NOMO-1 (cell line): ENCODE results near the gene SRSF4.
"Not testable (repeated sequence)": the region's sequence is repeated elsewhere in the genome, so short reads cannot be mapped to it uniquely, and the experiment has no call there.

Source experiments
- DNase-seq, 2 experiments: peaks; one replicate each; lab custom pipeline; 2025; ENCODE audit not compliant: unreplicated experiment in 2 of 2; lab: John Stamatoyannopoulos, UW

The SRSF4 gene

DNA sequence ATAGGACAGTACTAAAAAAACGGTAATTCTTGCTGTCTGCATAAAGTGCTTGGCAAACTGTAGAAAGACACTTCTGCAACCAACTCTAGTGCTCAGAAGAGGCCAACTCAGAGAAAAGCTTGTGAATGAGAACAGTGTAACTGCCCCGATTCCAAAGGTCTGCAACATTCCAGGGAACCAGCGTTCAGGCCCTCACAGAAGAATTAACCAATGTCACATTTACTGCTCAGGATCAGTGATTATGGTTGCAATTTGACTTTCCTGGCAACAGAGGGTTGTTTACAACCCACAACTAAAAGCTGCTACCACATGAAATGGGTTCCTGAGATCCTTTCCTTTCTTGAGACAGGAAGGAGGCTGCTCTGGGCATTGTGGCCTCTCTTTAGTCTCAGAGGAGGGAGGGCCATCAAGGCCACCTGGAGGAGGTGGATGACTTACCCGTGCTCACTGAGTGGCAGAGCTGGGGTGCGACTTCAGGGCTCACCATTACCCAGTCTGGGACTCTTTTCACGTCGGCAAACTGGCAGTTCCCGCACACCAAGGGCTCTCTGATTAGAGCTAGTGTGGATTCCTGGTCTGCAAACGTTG lies 15.3 kb downstream of the SRSF4 start:
- no peak for DNase-seq

DNA sequence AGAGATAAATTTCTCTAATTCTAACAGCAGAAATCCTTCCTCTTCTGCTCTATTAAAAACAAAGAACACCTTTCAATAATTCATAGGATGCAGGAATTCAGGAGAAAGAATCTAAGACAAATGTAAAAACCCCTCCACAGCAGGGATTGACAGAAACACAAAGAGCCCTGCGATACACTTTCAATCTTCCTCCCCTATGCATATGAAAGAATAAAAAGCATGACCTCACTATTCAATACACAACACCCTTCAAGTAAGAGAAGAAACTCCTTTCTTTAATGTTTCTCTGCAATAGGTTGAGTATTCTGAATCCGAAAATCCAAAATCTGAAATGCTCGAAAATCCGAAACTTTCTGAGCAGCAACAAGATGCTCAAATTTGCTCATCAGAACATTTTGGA lies 17.1 kb downstream of the SRSF4 start:
- DNase-seq: no peak

DNA sequence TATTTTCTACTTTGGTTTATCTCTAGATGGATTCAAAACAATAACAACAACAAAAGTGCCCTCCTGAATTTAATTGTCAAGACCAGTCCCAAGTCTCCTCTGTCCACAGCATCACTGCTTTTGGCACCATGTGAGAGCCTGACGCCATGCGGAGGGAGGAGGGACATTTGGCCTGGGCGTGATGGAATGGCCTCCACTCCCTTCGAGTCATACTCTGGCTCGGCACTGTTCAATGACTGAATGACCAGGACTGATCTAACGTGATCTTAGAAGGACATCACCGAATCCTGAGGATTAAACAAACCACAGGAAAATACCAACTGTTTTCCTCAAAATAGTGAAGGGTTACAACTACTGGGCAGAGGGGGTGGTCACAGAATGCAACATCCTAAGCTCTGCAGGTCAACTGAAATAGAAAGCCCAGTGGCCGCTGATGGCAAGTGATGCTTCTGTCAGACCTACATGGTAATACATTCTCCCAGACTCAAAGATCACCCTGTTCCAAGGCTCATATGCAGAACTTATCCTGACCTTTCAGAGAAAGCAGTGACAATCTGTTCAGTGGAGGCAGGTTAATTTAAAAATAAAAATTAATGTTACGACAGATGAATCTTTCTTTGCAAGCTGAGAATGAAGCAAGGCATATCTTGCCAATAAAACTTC lies 19.1 kb downstream of the SRSF4 start:
- DNase-seq: no peak

- DNase-seq: no peak
These were observed 19.7 kb downstream of the SRSF4 start for GRCh38 chr1:29162025-29162424.

GRCh38 chr1:29159773-29160172 lies 21.9 kb downstream of the SRSF4 start:
- DNase-seq: no peak

- DNase-seq: no peak
These were observed 24.5 kb downstream of the SRSF4 start for GRCh38 chr1:29157269-29157601.

DNA sequence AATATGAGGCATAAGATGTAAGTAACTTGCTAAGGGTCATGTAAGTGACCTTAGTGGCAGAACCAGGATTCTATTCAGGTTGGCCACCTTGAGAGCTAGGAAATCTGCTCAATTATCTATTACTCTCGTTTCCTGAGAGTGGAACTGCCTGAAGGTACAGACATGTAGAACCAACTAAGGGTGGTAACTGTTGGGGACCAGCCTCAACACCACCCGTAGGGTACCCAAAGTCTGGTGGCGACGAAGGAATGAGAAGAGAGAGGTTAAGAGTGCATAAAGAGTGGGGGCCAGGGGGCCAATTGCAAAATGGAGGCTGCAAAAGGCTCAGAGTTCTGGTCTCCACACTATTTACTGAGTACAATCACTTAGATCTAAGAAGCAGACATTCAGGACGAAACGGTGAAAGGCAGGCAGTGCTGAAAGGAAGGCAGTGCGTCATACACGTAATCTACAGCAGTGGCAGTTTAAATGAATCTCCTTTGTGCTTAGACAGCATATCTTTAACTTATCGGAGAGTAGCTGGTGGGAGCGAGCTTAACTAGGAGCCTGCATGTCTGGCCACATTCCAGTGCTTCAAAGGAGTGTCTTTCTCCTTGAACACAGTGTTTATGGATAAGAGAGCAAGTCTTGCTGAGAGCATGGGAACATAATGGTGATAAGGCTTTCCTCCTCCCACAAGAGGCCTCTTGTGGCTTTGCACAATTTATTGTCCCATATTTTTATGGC lies 25.0 kb downstream of the SRSF4 start:
- no peak for DNase-seq

GRCh38 chr1:29152046-29152805 lies 29.5 kb downstream of the SRSF4 start:
- no peak for DNase-seq

DNA sequence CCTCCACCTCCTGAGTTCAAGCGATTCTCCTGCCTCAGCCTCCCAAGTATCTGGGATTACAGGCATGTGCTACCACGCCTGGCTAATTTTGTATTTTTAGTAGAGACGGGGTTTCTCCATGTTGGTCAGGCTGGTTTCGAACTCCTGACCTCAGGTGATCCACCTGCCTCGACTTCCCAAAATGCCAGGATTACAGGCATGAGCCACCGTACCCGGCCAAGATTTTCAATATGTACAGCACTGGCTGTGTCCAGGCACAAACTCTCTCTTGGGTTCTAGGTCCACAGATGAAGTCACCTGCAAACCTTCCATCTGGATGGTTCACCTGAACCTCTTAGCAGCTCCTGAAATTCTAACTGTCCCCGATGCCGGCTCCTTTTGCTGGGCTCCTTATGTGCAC lies 31.4 kb downstream of the SRSF4 start:
- DNase-seq: not testable (repeated sequence)

GRCh38 chr1:29148656-29149491 lies 32.8 kb downstream of the SRSF4 start:
- no peak for DNase-seq

- DNase-seq: no peak
These were observed 35.8 kb downstream of the SRSF4 start for GRCh38 chr1:29145739-29146437.

- no peak for DNase-seq
These were observed 37.5 kb downstream of the SRSF4 start for GRCh38 chr1:29144178-29144577.

- DNase-seq: no peak
These were observed 39.0 kb downstream of the SRSF4 start for GRCh38 chr1:29142714-29143113.

DNA sequence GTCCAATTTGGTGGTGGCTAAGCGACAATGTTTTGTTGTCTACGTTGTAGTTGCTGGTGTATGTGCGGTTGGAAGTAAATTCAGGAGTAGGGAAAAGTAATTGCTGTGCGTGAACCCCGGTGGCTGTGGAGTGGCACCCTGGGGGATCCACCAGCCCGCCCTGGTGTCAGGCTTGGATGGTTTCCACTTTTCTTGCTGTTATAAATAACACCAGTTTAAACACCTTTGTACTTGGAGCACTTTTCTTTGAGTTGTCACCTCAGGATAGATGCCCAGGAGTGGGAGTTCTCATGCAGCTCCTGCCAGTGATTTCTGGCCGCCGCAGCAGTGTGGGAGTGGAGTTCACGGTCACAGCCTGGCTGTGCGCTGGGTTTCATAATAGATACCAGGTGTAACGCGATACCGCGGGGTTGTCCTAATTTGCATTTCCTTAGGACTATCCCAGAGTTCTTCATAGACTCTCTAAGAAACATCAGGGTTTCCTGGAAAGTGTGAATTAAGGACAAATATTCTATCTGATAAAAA lies 45.2 kb downstream of the SRSF4 start:
- no peak for DNase-seq

- DNase-seq: no peak
These were observed 47.0 kb downstream of the SRSF4 start for GRCh38 chr1:29134695-29135028.

GRCh38 chr1:29133861-29134694 lies 47.6 kb downstream of the SRSF4 start:
- no peak for DNase-seq

GRCh38 chr1:29131056-29131455 lies 50.6 kb downstream of the SRSF4 start:
- DNase-seq: not testable (repeated sequence)

DNA sequence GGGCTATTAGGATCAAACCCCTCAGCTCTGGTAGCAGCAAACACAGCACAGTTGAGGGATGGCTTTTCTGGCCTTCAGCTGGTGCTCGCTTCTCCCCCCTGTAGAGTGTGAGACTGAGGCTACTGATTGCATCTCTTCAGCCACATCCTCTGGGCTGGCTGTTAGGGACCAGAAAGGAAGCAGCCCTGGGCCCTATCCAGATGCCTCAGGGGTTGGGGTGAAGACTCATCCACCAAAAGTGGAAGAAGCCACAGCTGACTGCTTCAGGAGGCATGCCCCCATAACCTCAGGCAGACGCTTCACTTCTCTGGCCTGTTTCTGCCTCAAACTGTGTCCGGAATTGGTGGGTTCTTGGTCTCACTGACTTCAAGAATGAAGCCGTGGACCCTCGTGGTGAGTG lies 51.8 kb downstream of the SRSF4 start:
- DNase-seq: no peak

DNA sequence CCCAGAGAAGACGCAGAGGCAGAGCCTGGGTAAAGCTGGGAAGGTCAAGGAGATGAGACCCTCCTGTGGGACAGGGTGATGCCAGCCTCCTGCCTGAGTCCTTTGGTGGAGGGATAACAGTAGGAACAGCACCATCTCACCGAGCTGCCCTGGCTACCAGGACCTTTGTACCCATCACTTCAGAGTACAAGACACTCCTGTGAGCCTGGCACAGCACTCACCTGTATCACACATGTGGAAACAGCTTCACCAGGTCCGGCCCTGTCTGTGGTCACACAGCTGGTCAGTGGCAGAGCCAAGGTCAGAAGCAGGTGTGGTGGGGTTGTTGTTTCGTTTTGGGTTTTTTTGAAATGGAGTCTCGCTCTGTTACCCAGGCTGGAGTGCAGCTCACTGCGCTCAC lies 53.0 kb downstream of the SRSF4 start:
- no peak for DNase-seq
